GM18511 (cell line): Measurements from ENCODE around the gene IFITM5.
"Not testable (repeated sequence)": the region's sequence is repeated elsewhere in the genome, so short reads cannot be mapped to it uniquely, and the experiment has no call there.

Source experiments
- ATAC-seq: cut with Tn5 transposase; IDR thresholded peaks from one replicate; pipeline ENCODE4 v1.9.1; 2021; ENCODE audit warnings: mild to moderate bottlenecking, moderate library complexity; ENCODE audit not compliant: unreplicated experiment

The IFITM5 gene

GRCh38 chr11:313304-313786 lies 14.0 kb upstream of the IFITM5 start:
- peak; percentile 13 for ATAC-seq

GRCh38 chr11:312092-312816 lies 12.9 kb upstream of the IFITM5 start:
- ATAC-seq: no peak

GRCh38 chr11:311013-311748 lies 11.9 kb upstream of the IFITM5 start:
- ATAC-seq: not testable (repeated sequence)

- ATAC-seq: not testable (repeated sequence)
Observed at GRCh38 chr11:309979-310572, 10.8 kb upstream of the IFITM5 start.

- ATAC-seq: not testable (repeated sequence)
Observed at GRCh38 chr11:308740-309665, 9.7 kb upstream of the IFITM5 start.

- not testable (repeated sequence) for ATAC-seq
Observed at GRCh38 chr11:307766-308708, 8.7 kb upstream of the IFITM5 start, which contains the start of gene IFITM2. Gene IFITM2, plus strand, starts transcription at chr11:307816. Its CDS starts 377 bp downstream, at chr11:308193.

- no peak for ATAC-seq
Observed at GRCh38 chr11:306645-307371, 7.5 kb upstream of the IFITM5 start.

- no peak for ATAC-seq
Observed at GRCh38 chr11:305844-306211, 6.5 kb upstream of the IFITM5 start.

- no peak for ATAC-seq
Observed at GRCh38 chr11:304915-305843, 5.9 kb upstream of the IFITM5 start.

- ATAC-seq: no peak
Observed at GRCh38 chr11:304061-304506, 4.8 kb upstream of the IFITM5 start.

GRCh38 chr11:303363-303762 lies 4.0 kb upstream of the IFITM5 start:
- ATAC-seq: no peak

GRCh38 chr11:299951-300735 lies 817 bp upstream of the IFITM5 start:
- no peak for ATAC-seq

GRCh38 chr11:298406-299065 lies 790 bp downstream of the IFITM5 start:
- no peak for ATAC-seq

GRCh38 chr11:297586-298405 lies 1.5 kb downstream of the IFITM5 start:
- no peak for ATAC-seq

- ATAC-seq: no peak
Observed at GRCh38 chr11:297051-297585, 2.2 kb downstream of the IFITM5 start.
